Right atrium auricular region (tissue), 2 donors: ENCODE measurements around the gene FAF2. TPM values are rescaled to one million over a fixed set of nuclear protein-coding genes. Genes with fewer than 3 reads are reported as not detected.
A peak's percentile ranks its signal among the peaks of the same experiment; 100 is the strongest.

Experiments
- DNase-seq: peaks from one replicate; pipeline ENCODE4 v3.0.0-alpha.2; 2019; ENCODE audit warnings: low spot score
- H3K27ac ChIP-seq, 2 donors: fragments of 200-600 bp; sonication (generic); 1 replicate in 1 of 2; 2 replicates in 1 of 2; pipeline ENCODE4 v1.5.1; 2016 to 2019
- H3K27me3 ChIP-seq, 2 donors: fragments of 200-600 bp; sonication (generic); one replicate each; pipeline versions ENCODE4 v1.5.1 to v1.6.0; 2017 to 2019
- H3K36me3 ChIP-seq: fragments of 200-600 bp; sonication (generic); one replicate; pipeline ENCODE4 v1.5.1; 2016
- H3K4me1 ChIP-seq, 2 donors: fragments of 200-600 bp; sonication (generic); one replicate each; pipeline versions ENCODE4 v1.5.1 to v1.6.0; 2017 to 2019
- H3K4me3 ChIP-seq, 2 donors: fragments of 200-600 bp; sonication (generic); 1 replicate in 1 of 2; 2 replicates in 1 of 2; pipeline ENCODE4 v1.5.1; 2017 to 2019; ENCODE audit warnings: mild to moderate bottlenecking in 1 of 2, moderate library complexity in 1 of 2
- H3K9me3 ChIP-seq, 2 donors: fragments of 200-600 bp; sonication (generic); one replicate each; pipeline ENCODE4 v1.5.1; 2019
- CTCF ChIP-seq, 2 donors: fragments of 200-600 bp; sonication (generic); IDR thresholded peaks; one replicate each; pipeline ENCODE4 v1.5.1; 2019; ENCODE audit warnings: antibody characterized with exemption in 2 of 2
- total RNA-seq, 2 donors: library from RNA; depleted of rRNA; stranded (reverse); fragments of >200 nt; gene quantifications; one replicate each; pipeline ENCODE4 v1.1.0, GENCODE V29; 2016

Gene FAF2
- total RNA-seq, 2 donors from 2014 or later, result 14.4 to 19.5 TPM

DNA sequence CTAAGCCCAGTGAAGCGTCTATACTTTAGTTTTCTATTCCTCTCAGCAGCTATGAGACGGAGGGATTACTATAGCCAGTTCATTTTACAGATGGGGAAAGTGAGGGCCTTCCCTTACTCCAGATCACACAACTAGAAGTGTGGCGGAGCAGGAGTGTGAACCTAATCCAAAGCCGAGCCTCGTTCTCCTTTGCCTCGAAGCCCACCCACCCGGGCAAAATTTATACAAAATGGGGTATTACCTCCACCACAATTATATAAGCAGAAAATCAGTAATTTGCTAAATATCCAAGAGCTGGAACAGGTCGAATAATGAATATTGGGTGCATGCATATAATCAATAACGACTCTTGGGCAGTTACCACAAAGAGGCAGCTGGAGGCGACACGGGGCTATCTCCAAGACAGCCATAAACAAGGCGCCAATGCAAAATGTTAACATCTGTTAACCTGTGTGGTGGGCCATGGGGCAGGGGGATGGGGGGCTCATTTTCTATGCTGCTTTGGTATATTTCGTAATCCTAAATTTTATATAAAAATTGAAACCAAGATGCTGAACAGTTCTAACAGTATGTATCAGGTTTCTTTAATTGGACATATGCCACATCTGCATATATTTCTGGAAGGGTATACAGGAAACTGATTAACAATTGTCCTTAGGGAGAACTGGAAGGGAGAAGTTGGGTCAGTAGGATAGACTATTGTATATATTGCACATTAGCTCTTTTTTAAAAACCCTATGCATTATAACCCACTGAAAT, 90.2 kb downstream of the FAF2 start:
- no peak for DNase-seq
- no peaks in the 10 kb centered on the region for H3K36me3 ChIP-seq
- H3K27ac ChIP-seq, result peak overlapping the region; percentile 98 to 99
- peak overlapping the region; percentile 79 to 98 for H3K4me3 ChIP-seq
- TF ChIP-seq CTCF (IDR thresholded peaks at IDR 0.05), result no peak
- H3K4me1 ChIP-seq, result peaks cover 0 to 61% of the 10 kb centered on the region in 2 donors
- no peaks in the 10 kb centered on the region for H3K27me3 ChIP-seq
- no peaks in the 10 kb centered on the region for H3K9me3 ChIP-seq

DNA sequence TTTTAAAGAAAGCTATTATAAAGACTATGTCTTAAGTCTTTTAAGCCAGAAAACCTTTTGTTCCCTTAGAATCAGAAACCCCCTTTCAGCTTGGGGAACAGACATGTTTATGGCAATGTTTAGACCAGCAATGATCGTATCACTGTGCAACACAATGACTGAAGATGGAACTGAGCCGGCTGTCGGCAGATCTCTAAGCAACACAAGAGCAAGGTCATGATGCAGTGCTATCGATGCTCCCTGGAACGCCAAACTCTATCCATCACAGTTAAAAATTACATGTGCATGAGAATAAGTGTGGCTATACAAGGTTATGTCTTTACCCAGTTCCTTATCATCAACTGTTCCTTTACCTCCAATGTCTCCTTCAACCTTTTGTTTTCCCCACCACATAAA, 90.8 kb downstream of the FAF2 start:
- no peak for DNase-seq
- no peaks in the 10 kb centered on the region for H3K36me3 ChIP-seq
- no peak for TF ChIP-seq CTCF (IDR thresholded peaks at IDR 0.05)
- H3K4me3 ChIP-seq, result no peak overlapping the region
- no peaks in the 10 kb centered on the region for H3K27me3 ChIP-seq
- H3K9me3 ChIP-seq, result no peaks in the 10 kb centered on the region
- peaks cover 0 to 61% of the 10 kb centered on the region in 2 donors for H3K4me1 ChIP-seq
- no peak overlapping the region for H3K27ac ChIP-seq

- no peak overlapping the region for H3K27ac ChIP-seq
- H3K4me1 ChIP-seq, result peaks cover 0 to 48% of the 10 kb centered on the region in 2 donors
- no peak for DNase-seq
- no peak for TF ChIP-seq CTCF (IDR thresholded peaks at IDR 0.05)
- no peaks in the 10 kb centered on the region for H3K36me3 ChIP-seq
- no peaks in the 10 kb centered on the region for H3K9me3 ChIP-seq
- no peaks in the 10 kb centered on the region for H3K27me3 ChIP-seq
- H3K4me3 ChIP-seq, result no peak overlapping the region
Observed at GRCh38 chr5:176540476-176540899, 92.3 kb downstream of the FAF2 start.

- DNase-seq, result no peak
- H3K4me1 ChIP-seq, result peaks cover 0 to 43% of the 10 kb centered on the region in 2 donors
- H3K27ac ChIP-seq, result peak overlapping the region in 1 of 2 donors; percentile 81
- no peaks in the 10 kb centered on the region for H3K9me3 ChIP-seq
- no peak for TF ChIP-seq CTCF (IDR thresholded peaks at IDR 0.05)
- no peaks in the 10 kb centered on the region for H3K36me3 ChIP-seq
- no peaks in the 10 kb centered on the region for H3K27me3 ChIP-seq
- H3K4me3 ChIP-seq, result no peak overlapping the region
Observed at GRCh38 chr5:176540956-176541337, 92.8 kb downstream of the FAF2 start.

GRCh38 chr5:176541338-176542134, 93.4 kb downstream of the FAF2 start:
- TF ChIP-seq CTCF (IDR thresholded peaks at IDR 0.05), result no peak
- H3K27ac ChIP-seq, result peak overlapping the region; percentile 81

More at GRCh38 chr5:176541338-176542134, 93.4 kb downstream of the FAF2 start:
- Histone ChIP-seq H3K36me3 (no peaks in the 10 kb centered on the region), H3K4me3 (no peak overlapping the region), H3K9me3 (no peaks in the 10 kb centered on the region), H3K4me1 (peaks cover 0 to 39% of the 10 kb centered on the region in 2 donors), H3K27me3 (no peaks in the 10 kb centered on the region)
- DNase-seq, result no peak
